KOPT-K1 (cell line): Measurements from ENCODE around the gene PCDH15.

ENCODE experiments used
- H3K27ac ChIP-seq: fragments of 200-600 bp; sonication (generic); 2 replicates; pipeline ENCODE4 v1.5.1; 2016; ENCODE audit warnings: antibody characterized with exemption, mild to moderate bottlenecking, low read depth, low read length; ENCODE audit not compliant: poor library complexity, severe bottlenecking
- H3K36me3 ChIP-seq: fragments of 200-600 bp; sonication (generic); 2 replicates; pipeline ENCODE4 v1.5.1; 2017; ENCODE audit warnings: antibody characterized with exemption, mild to moderate bottlenecking, low read length, moderate library complexity; ENCODE audit not compliant: insufficient read depth
- H3K9me3 ChIP-seq: fragments of 200-600 bp; sonication (generic); 2 replicates; pipeline ENCODE4 v1.5.1; 2017; ENCODE audit warnings: antibody characterized with exemption, low read length, mild to moderate bottlenecking; ENCODE audit not compliant: insufficient read depth, poor library complexity, severe bottlenecking

The PCDH15 gene

GRCh38 chr10:54660397-54660796 is 140.6 kb downstream of the PCDH15 start:
- H3K27ac ChIP-seq = no peak overlapping the region
- H3K36me3 ChIP-seq = no peaks in the 10 kb centered on the region
- H3K9me3 ChIP-seq = no peaks in the 10 kb centered on the region

GRCh38 chr10:54656643-54657042 is 144.4 kb downstream of the PCDH15 start:
- no peak overlapping the region for H3K27ac ChIP-seq
- H3K36me3 ChIP-seq = no peaks in the 10 kb centered on the region

GRCh38 chr10:54653518-54653917 is 147.5 kb downstream of the PCDH15 start:
- Histone ChIP-seq H3K36me3 (no peaks in the 10 kb centered on the region), H3K27ac (no peak overlapping the region), H3K9me3 (no peaks in the 10 kb centered on the region)

More at GRCh38 chr10:54656643-54657042, 144.4 kb downstream of the PCDH15 start:
- H3K9me3 ChIP-seq = no peaks in the 10 kb centered on the region

- Histone ChIP-seq H3K36me3 (no peaks in the 10 kb centered on the region), H3K9me3 (no peaks in the 10 kb centered on the region), H3K27ac (no peak overlapping the region)
Measured at GRCh38 chr10:54650547-54650946, 150.5 kb downstream of the PCDH15 start.

- H3K9me3 ChIP-seq = no peaks in the 10 kb centered on the region
- no peaks in the 10 kb centered on the region for H3K36me3 ChIP-seq
- no peak overlapping the region for H3K27ac ChIP-seq
Measured at GRCh38 chr10:54622017-54622416, 179.0 kb downstream of the PCDH15 start.

- H3K9me3 ChIP-seq = no peaks in the 10 kb centered on the region
- no peak overlapping the region for H3K27ac ChIP-seq
Measured at GRCh38 chr10:54620352-54620751, 180.7 kb downstream of the PCDH15 start.

GRCh38 chr10:54614072-54614471 is 187.0 kb downstream of the PCDH15 start:
- no peaks in the 10 kb centered on the region for H3K9me3 ChIP-seq
- H3K27ac ChIP-seq = no peak overlapping the region
- H3K36me3 ChIP-seq = no peaks in the 10 kb centered on the region

More at GRCh38 chr10:54620352-54620751, 180.7 kb downstream of the PCDH15 start:
- H3K36me3 ChIP-seq = no peaks in the 10 kb centered on the region

- no peak overlapping the region for H3K27ac ChIP-seq
- H3K36me3 ChIP-seq = no peaks in the 10 kb centered on the region
- H3K9me3 ChIP-seq = no peaks in the 10 kb centered on the region
Measured at GRCh38 chr10:54613162-54613561, 187.9 kb downstream of the PCDH15 start.

- Histone ChIP-seq H3K27ac (no peak overlapping the region), H3K9me3 (no peaks in the 10 kb centered on the region), H3K36me3 (no peaks in the 10 kb centered on the region)
Measured at GRCh38 chr10:54609423-54609822, 191.6 kb downstream of the PCDH15 start.

- Histone ChIP-seq H3K36me3 (no peaks in the 10 kb centered on the region), H3K9me3 (no peaks in the 10 kb centered on the region), H3K27ac (no peak overlapping the region)
Measured at GRCh38 chr10:54607983-54608382, 193.0 kb downstream of the PCDH15 start.

- H3K9me3 ChIP-seq = no peaks in the 10 kb centered on the region
- H3K27ac ChIP-seq = no peak overlapping the region
- H3K36me3 ChIP-seq = no peaks in the 10 kb centered on the region
Measured at GRCh38 chr10:54594289-54594688, 206.7 kb downstream of the PCDH15 start.

GRCh38 chr10:54587971-54588370 is 213.1 kb downstream of the PCDH15 start:
- H3K27ac ChIP-seq = no peak overlapping the region
- H3K9me3 ChIP-seq = no peaks in the 10 kb centered on the region
- H3K36me3 ChIP-seq = no peaks in the 10 kb centered on the region

GRCh38 chr10:54585572-54585971 is 215.5 kb downstream of the PCDH15 start:
- no peaks in the 10 kb centered on the region for H3K36me3 ChIP-seq
- H3K27ac ChIP-seq = no peak overlapping the region
- no peaks in the 10 kb centered on the region for H3K9me3 ChIP-seq

GRCh38 chr10:54577682-54578081 is 223.3 kb downstream of the PCDH15 start:
- no peak overlapping the region for H3K27ac ChIP-seq
- no peaks in the 10 kb centered on the region for H3K9me3 ChIP-seq
- H3K36me3 ChIP-seq = no peaks in the 10 kb centered on the region

GRCh38 chr10:54576541-54576940 is 224.5 kb downstream of the PCDH15 start:
- H3K27ac ChIP-seq = no peak overlapping the region
- H3K36me3 ChIP-seq = no peaks in the 10 kb centered on the region
- no peaks in the 10 kb centered on the region for H3K9me3 ChIP-seq

GRCh38 chr10:54559498-54559897 is 241.5 kb downstream of the PCDH15 start:
- Histone ChIP-seq H3K27ac (no peak overlapping the region), H3K9me3 (no peaks in the 10 kb centered on the region), H3K36me3 (no peaks in the 10 kb centered on the region)

- H3K36me3 ChIP-seq = no peaks in the 10 kb centered on the region
- no peak overlapping the region for H3K27ac ChIP-seq
- H3K9me3 ChIP-seq = no peaks in the 10 kb centered on the region
Measured at GRCh38 chr10:54554028-54554427, 247.0 kb downstream of the PCDH15 start.
